ENCODE data around the gene NOX3.
A peak's percentile ranks its signal among the peaks of the same experiment; 100 is the strongest.

The NOX3 gene

DNA sequence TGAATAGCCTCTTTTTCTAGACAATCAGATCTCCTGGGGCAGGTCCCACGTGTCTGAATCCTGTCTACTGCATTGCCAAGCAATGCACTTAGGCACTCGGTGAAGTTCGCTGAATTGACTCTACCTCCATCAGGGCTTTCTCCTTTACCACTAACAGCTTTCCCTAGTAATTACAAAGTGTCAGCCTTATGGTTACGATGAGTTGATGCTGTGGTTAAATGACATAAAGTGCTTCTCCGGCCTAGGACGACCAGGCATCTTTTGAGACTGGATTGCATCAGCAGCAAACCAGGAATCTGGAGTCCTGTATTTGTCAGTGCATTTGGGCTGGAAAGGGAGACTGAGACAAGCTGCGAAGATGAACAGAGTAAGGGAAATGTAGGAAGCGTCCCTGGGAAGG, 21.5 kb downstream of the NOX3 start:
- no peak for DNase-seq

GRCh38 chr6:155432293-155432692, 23.3 kb downstream of the NOX3 start:
- no peak for DNase-seq

GRCh38 chr6:155429321-155429893, 26.2 kb downstream of the NOX3 start:
- no peak for DNase-seq

DNA sequence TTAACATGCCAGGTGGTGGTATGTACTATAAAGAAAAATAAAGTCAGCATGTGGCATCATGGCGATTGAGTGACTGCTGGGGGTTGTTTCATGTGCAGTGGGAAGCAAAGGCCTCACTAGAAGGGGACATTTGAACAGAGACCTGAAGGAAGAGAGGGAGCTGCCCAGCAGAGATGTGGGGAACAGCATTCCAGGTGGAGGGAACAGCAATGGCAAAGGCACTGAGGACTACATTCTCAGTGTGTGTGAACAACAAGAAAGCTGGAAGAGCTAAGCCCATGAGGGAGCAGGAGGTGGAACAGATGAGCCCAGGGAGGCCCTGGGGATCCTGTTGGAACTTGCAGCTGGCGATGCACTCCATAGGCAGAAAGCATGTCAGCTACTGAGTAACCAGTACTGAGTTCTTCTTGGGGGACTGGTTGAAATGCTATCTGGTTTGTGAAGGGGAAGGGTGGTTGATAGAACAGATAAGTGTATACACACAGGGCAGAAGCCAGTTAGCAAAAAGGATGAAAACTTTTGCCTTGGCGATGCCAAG, 29.2 kb downstream of the NOX3 start:
- DNase-seq, result no peak

GRCh38 chr6:155424181-155424580, 31.5 kb downstream of the NOX3 start:
- no peak for DNase-seq

- no peak for DNase-seq
These were observed 33.0 kb downstream of the NOX3 start for GRCh38 chr6:155422635-155423034.

- no peak for DNase-seq
These were observed 35.1 kb downstream of the NOX3 start for GRCh38 chr6:155420492-155420891.

GRCh38 chr6:155419161-155419560, 36.5 kb downstream of the NOX3 start:
- no peak for DNase-seq

GRCh38 chr6:155418017-155418761, 37.5 kb downstream of the NOX3 start:
- peak; percentile 15 to 86 for DNase-seq

GRCh38 chr6:155417454-155417853, 38.2 kb downstream of the NOX3 start:
- DNase-seq, result peak in 1 of 2 donors; percentile 32

GRCh38 chr6:155415953-155416352, 39.7 kb downstream of the NOX3 start:
- no peak for DNase-seq

DNA sequence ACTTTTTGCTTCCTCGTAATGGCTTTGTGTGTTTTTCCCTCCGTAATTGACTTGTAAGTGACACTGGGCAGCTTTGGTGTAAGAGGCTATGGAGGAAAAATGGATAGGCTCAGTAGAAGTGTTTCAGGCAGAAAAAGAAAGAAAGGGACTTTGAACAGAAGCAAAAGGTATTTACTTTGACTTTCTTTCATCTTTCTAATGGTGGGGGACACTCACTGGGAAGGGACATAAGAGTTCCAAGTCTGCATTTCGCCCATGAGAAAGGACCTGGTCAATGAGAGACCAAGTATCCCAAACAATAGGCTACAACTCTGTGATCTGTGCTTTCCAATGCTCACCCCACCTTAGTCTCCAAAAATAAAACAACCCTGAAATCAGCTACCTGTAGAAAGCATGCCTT, 41.6 kb downstream of the NOX3 start:
- no peak for DNase-seq

GRCh38 chr6:155412335-155412734, 43.3 kb downstream of the NOX3 start:
- no peak for DNase-seq

GRCh38 chr6:155411154-155412052, 44.2 kb downstream of the NOX3 start:
- DNase-seq, result no peak

GRCh38 chr6:155409391-155409790, 46.2 kb downstream of the NOX3 start:
- no peak for DNase-seq

DNA sequence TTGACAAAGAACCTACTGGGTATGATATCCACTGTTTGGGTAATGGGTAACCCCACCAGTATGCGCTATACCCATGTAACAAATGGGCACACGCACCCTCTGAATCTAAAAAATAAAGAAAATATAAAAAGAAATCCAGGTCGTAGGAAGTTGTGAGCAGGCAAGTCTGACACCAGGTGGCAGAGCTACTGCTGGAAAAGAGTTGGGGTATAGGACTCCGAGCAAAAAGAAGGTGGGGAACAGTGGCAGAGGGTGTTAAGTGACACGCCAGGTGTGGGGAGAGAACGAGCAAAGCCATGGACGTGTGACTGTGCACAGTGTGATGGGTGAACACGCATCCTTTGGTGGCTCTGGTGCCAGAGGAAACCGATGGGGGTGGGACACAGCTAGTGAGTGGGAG, 46.7 kb downstream of the NOX3 start:
- DNase-seq, result no peak

- DNase-seq, result no peak
These were observed 47.4 kb downstream of the NOX3 start for GRCh38 chr6:155408231-155408630.

- DNase-seq, result no peak
These were observed 48.8 kb downstream of the NOX3 start for GRCh38 chr6:155406801-155407200.

- DNase-seq, result no peak
These were observed 50.7 kb downstream of the NOX3 start for GRCh38 chr6:155404937-155405336.

- no peak for DNase-seq
These were observed 52.9 kb downstream of the NOX3 start for GRCh38 chr6:155402656-155403304.

DNA sequence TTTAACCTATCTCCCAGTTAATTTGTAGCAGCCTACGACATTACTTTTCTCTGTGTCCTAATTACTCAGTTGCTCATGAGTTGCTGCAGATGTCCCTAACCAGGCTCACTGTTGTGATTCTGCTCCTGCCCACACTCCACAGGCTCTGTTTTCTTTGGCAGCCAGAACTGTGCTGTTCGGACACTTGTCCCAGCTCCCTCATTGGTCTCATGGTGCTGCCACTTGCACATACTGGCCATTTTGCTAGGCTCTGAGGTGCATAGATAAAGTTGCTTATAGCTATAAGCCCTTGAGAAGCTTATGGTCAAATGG, 55.0 kb downstream of the NOX3 start:
- DNase-seq, result no peak

GRCh38 chr6:155399745-155400653, 55.6 kb downstream of the NOX3 start:
- DNase-seq, result no peak
